Omental fat pad (tissue), 4 donors: ENCODE data around the gene YOD1. TPM values are rescaled to one million over a fixed set of nuclear protein-coding genes. Genes with fewer than 3 reads are reported as not detected.
"Not testable (repeated sequence)": the region's sequence is repeated elsewhere in the genome, so short reads cannot be mapped to it uniquely, and the experiment has no call there.

ENCODE experiments used
- ATAC-seq: fragments of 150-250 bp; one replicate; pipeline ENCODE4 v1.9.1; 2016; ENCODE audit warnings: mild to moderate bottlenecking, moderate library complexity; ENCODE audit not compliant: low FRiP score
- DNase-seq: peaks from one replicate; pipeline ENCODE4 v3.0.0-alpha.2; 2019; ENCODE audit warnings: low spot score
- CTCF ChIP-seq, 3 donors: fragments of 450-650 bp; IDR thresholded peaks; one replicate each; pipeline ENCODE4 v1.5.1; 2016 to 2017; ENCODE audit warnings: antibody characterized with exemption in 3 of 3, mild to moderate bottlenecking in 3 of 3, moderate library complexity in 2 of 3
- total RNA-seq, 4 donors: library from RNA; depleted of rRNA; stranded (reverse); fragments of >200 nt; gene quantifications; one replicate each; pipeline ENCODE4 v1.1.0, GENCODE V29; 2016

Gene YOD1
- total RNA-seq, 4 donors from 2014 or later, result 6.1 to 11.7 (median 7.9) TPM

- no peak for DNase-seq
- no peak for ATAC-seq
- no peak for TF ChIP-seq CTCF (IDR thresholded peaks at IDR 0.05)
These were observed 2.0 kb downstream of the YOD1 start for GRCh38 chr1:207049054-207049453.

- no peak for ATAC-seq
- DNase-seq, result no peak
- no peak for TF ChIP-seq CTCF (IDR thresholded peaks at IDR 0.05)
These were observed 3.0 kb downstream of the YOD1 start for GRCh38 chr1:207048041-207048440.

GRCh38 chr1:207047505-207047904, 3.5 kb downstream of the YOD1 start:
- no peak for TF ChIP-seq CTCF (IDR thresholded peaks at IDR 0.05)
- DNase-seq, result no peak
- ATAC-seq, result no peak

- TF ChIP-seq CTCF (IDR thresholded peaks at IDR 0.05), result no peak
- ATAC-seq (no peak), DNase-seq (no peak)
These were observed 5.6 kb downstream of the YOD1 start for GRCh38 chr1:207045453-207045852.

GRCh38 chr1:207041397-207041796, 9.6 kb downstream of the YOD1 start:
- ATAC-seq, DNase-seq: not testable (repeated sequence)

GRCh38 chr1:207040181-207040533, 10.9 kb downstream of the YOD1 start:
- ATAC-seq (no peak), DNase-seq (no peak)

GRCh38 chr1:207039380-207040180, 11.4 kb downstream of the YOD1 start:
- DNase-seq, result no peak
- no peak for TF ChIP-seq CTCF (IDR thresholded peaks at IDR 0.05)
- no peak for ATAC-seq

More at GRCh38 chr1:207040181-207040533, 10.9 kb downstream of the YOD1 start:
- no peak for TF ChIP-seq CTCF (IDR thresholded peaks at IDR 0.05)
